ENCODE results near the gene RSPO3. TPM values are rescaled to one million over a fixed set of nuclear protein-coding genes. Genes with fewer than 3 reads are reported as not detected.

The RSPO3 gene, protein sequence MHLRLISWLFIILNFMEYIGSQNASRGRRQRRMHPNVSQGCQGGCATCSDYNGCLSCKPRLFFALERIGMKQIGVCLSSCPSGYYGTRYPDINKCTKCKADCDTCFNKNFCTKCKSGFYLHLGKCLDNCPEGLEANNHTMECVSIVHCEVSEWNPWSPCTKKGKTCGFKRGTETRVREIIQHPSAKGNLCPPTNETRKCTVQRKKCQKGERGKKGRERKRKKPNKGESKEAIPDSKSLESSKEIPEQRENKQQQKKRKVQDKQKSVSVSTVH
- 3.8 TPM for polyA plus RNA-seq (2013, experiment 1 of 2)
- polyA plus RNA-seq (2013, experiment 2 of 2) = 4.2 TPM

DNA sequence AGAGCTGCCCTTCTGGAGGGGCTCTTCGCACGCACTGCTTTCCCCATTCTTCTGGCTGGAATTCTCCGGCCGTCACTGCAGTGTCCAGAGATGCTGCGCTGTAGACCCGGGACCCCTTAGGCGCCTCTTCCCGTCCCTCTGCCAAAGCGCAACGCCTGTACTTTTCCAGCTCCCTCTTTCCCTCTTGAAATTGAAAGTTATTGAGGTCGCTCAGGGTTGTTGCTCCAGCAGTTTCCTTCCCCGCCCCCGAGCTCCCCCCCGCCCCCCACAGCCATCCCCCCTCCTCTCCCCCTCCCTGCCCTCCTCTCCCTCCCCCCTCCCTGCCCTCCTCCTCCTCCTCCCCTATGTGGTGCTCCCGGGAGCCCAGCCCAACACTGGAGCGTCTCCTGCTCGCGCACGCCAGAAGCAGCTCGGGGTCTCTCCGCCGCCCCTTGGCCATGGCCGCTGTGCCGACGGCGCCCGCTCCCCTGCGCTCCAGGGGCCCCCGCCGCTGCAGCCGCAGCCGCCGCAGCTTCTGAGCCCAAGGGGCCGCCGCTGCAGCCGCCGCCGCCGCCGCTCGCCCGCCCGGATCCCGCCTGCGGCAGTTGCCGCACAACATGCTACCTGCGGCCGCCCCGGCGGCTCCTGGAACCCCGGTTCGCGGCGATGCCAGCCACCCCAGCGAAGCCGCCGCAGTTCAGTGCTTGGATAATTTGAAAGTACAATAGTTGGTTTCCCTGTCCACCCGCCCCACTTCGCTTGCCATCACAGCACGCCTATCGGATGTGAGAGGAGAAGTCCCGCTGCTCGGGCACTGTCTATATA lies at the start of gene RSPO3:
RSPO3 (plus strand) TSS at position 374 of the 804 bp plus-strand sequence. CDS start 522 bp downstream, outside the sequence.
- H3K9me3 ChIP-seq (ENCODE audit: insufficient read depth, low read depth, low read length) = no peaks in the 10 kb centered on the region
- H3K27ac ChIP-seq (ENCODE audit: low read depth, low read length) = no peak within 1 kb of the TSS
- peaks cover 6% of the 10 kb centered on the region for H3K4me1 ChIP-seq (ENCODE audit: insufficient read depth, low read length)
- peak within 1 kb of the TSS; percentile 61 for H3K4me3 ChIP-seq (ENCODE audit: low read length)
- H3K36me3 ChIP-seq (ENCODE audit: insufficient read depth, low read length) = no peaks in the 10 kb centered on the region
- H3K27me3 ChIP-seq (ENCODE audit: insufficient read depth, low read length) = peaks cover 89% of the 10 kb centered on the region
- WGBS = under 1% methylated on average over 55 of the region's 63 CpGs
- H3K9ac ChIP-seq (ENCODE audit: low read depth, low read length) = no peak within 1 kb of the TSS

DNA sequence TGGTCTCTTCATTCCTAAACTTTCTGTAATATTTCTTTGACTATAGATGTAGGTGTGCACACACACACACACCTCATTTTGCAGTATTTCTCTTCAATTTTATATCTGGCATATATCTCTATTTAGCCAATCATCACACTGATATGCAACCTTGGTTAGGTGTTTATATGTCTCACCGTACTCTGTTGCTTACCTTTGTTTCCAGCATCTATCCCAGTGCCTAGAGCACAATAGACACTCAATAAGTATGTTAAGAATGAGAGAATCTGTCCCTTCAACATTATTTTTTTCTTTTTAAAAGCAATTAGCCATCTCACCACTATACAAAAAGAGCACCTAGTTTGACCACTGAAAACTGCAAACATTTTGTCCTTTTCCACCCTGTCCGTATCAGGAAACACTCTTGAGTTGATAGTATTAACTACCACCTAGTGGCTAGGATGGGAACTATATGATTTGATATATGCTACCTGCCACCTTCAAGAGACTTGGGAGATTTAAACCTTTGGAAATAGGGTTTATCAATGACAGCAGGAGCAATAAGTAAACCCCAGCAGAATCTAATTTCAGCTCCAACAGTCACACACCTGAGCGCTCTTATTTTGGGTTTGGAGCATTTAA lies 48.7 kb upstream of the RSPO3 start:
- WGBS = 71% methylated on average over 2 of the region's 3 CpGs
- H3K4me3 ChIP-seq (ENCODE audit: low read length) = no peak overlapping the region
- H3K27ac ChIP-seq (ENCODE audit: low read depth, low read length) = no peak overlapping the region
- H3K36me3 ChIP-seq (ENCODE audit: insufficient read depth, low read length) = no peaks in the 10 kb centered on the region
- H3K9ac ChIP-seq (ENCODE audit: low read depth, low read length) = no peak overlapping the region
- H3K9me3 ChIP-seq (ENCODE audit: insufficient read depth, low read depth, low read length) = no peaks in the 10 kb centered on the region
- peaks cover 3% of the 10 kb centered on the region; the same call in 1 of the 2 replicates for H3K4me1 ChIP-seq (ENCODE audit: insufficient read depth, low read length)
- H3K27me3 ChIP-seq (ENCODE audit: insufficient read depth, low read length) = no peaks in the 10 kb centered on the region

DNA sequence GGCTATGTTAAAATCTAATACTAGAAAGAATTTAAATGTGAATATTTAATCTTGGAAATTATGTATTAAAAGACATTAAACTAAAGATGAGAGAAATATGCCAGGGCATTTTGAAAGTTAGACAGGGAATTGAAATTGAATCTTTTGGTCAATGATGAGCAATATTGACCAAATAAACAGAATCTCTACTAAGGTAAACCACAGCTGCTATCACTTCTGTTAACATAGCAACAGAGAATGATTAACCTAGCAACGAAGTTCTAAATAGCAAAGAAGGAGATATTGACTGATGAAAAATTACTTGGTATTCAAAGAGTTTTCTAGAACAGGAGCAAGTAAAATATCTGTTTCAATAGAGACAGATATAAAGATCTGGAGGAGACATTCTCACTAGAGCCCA lies 45.2 kb upstream of the RSPO3 start:
- Histone ChIP-seq H3K4me3 (ENCODE audit: low read length) (no peak overlapping the region), H3K9ac (ENCODE audit: low read depth, low read length) (no peak overlapping the region), H3K4me1 (ENCODE audit: insufficient read depth, low read length) (peaks cover 23% of the 10 kb centered on the region), H3K9me3 (ENCODE audit: insufficient read depth, low read depth, low read length) (no peaks in the 10 kb centered on the region), H3K27me3 (ENCODE audit: insufficient read depth, low read length) (no peaks in the 10 kb centered on the region), H3K36me3 (ENCODE audit: insufficient read depth, low read length) (no peaks in the 10 kb centered on the region), H3K27ac (ENCODE audit: low read depth, low read length) (no peak overlapping the region)
- WGBS = 94% methylated on average over 1 of the region's 1 CpG

DNA sequence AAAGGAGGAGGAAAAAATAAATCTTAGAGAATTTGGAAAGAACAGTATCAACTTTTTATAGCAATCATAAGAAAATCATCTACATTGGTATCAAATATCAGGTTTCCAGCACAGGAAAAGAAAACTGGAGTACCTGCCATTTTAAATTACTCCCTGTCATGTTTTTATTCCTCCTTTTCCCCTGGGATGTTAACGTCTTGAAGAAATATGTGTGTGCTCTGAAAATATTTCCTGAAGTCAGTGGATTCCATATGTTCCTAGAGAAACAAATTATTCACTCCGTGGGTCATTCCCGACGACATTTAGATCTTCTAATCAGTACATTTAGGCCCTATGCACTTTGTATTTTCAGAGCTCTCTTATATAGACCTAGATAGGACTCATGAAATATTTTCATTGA lies 42.0 kb upstream of the RSPO3 start:
- Histone ChIP-seq H3K27ac (ENCODE audit: low read depth, low read length) (no peak overlapping the region), H3K9ac (ENCODE audit: low read depth, low read length) (no peak overlapping the region), H3K27me3 (ENCODE audit: insufficient read depth, low read length) (no peaks in the 10 kb centered on the region), H3K36me3 (ENCODE audit: insufficient read depth, low read length) (no peaks in the 10 kb centered on the region), H3K9me3 (ENCODE audit: insufficient read depth, low read depth, low read length) (no peaks in the 10 kb centered on the region), H3K4me1 (ENCODE audit: insufficient read depth, low read length) (peaks cover 23% of the 10 kb centered on the region), H3K4me3 (ENCODE audit: low read length) (no peak overlapping the region)
- 85% methylated on average over 4 of the region's 4 CpGs for WGBS

DNA sequence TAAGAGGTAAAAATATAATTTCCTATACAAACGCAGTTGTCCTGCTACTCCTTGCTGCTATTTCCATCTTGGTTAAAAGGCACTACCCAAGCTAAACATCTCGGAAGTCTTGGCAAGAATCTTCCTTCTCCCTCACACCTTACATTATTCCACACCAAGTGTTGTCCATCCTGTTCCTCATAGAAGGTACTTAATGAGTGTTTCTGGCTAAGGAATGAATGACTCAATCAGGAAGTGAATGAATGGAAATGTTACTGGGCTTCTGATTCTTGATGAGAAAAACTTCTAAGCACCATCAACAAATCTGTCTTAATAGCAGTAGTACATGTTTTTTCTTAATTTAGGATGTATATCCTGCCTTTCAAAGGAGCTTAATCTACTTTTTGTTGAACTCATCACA lies 40.6 kb upstream of the RSPO3 start:
- no peak overlapping the region for H3K9ac ChIP-seq (ENCODE audit: low read depth, low read length)
- 89% methylated on average over 2 of the region's 2 CpGs for WGBS
- H3K9me3 ChIP-seq (ENCODE audit: insufficient read depth, low read depth, low read length) = no peaks in the 10 kb centered on the region
- H3K4me1 ChIP-seq (ENCODE audit: insufficient read depth, low read length) = peaks cover 23% of the 10 kb centered on the region
- no peaks in the 10 kb centered on the region for H3K36me3 ChIP-seq (ENCODE audit: insufficient read depth, low read length)
- H3K27ac ChIP-seq (ENCODE audit: low read depth, low read length) = no peak overlapping the region
- no peak overlapping the region for H3K4me3 ChIP-seq (ENCODE audit: low read length)
- no peaks in the 10 kb centered on the region for H3K27me3 ChIP-seq (ENCODE audit: insufficient read depth, low read length)

DNA sequence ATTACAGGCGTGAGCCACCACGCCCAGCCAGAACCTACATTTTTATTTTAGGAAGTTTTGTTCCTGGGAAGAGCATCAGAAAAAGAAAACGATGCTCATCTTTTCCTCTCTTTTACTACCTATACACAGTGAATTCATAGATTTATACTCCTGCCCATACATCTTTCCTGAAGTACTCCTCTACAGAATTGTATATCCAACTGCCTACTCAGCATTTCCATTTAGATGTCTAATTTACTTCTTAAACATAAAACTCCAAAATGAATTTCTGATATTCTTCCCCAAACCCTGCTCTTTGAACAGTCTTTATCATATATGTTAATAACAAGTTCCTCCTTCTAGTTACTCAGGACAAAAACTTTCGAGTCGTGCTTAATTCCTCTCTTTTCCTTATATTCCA lies 39.8 kb upstream of the RSPO3 start:
- Histone ChIP-seq H3K4me1 (ENCODE audit: insufficient read depth, low read length) (peaks cover 23% of the 10 kb centered on the region), H3K4me3 (ENCODE audit: low read length) (no peak overlapping the region), H3K27me3 (ENCODE audit: insufficient read depth, low read length) (no peaks in the 10 kb centered on the region), H3K9ac (ENCODE audit: low read depth, low read length) (no peak overlapping the region), H3K27ac (ENCODE audit: low read depth, low read length) (no peak overlapping the region), H3K9me3 (ENCODE audit: insufficient read depth, low read depth, low read length) (no peaks in the 10 kb centered on the region), H3K36me3 (ENCODE audit: insufficient read depth, low read length) (no peaks in the 10 kb centered on the region)
- 91% methylated on average over 5 of the region's 5 CpGs for WGBS

DNA sequence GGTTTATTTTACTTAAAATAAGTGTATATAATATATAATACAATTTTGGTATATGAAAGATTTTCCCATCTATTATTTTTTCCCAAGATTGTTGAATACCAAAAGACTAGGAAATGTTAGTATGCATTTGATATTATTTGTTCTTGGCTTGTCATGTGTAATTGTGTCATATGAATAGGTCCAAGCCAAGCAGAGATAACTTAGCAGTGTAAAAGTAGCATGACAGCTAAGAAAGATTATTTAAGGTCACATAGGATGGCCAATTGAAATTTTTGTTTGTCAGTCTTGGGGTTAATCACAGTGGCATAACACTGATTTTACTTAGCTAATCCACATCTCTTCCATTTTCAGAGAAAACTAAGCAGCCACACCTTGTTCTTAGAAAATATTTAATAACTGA lies 38.8 kb upstream of the RSPO3 start:
- no peaks in the 10 kb centered on the region for H3K9me3 ChIP-seq (ENCODE audit: insufficient read depth, low read depth, low read length)
- H3K36me3 ChIP-seq (ENCODE audit: insufficient read depth, low read length) = no peaks in the 10 kb centered on the region
- peaks cover 20% of the 10 kb centered on the region for H3K4me1 ChIP-seq (ENCODE audit: insufficient read depth, low read length)
- H3K4me3 ChIP-seq (ENCODE audit: low read length) = no peak overlapping the region
- no peak overlapping the region for H3K27ac ChIP-seq (ENCODE audit: low read depth, low read length)
- no peak overlapping the region for H3K9ac ChIP-seq (ENCODE audit: low read depth, low read length)
- no peaks in the 10 kb centered on the region for H3K27me3 ChIP-seq (ENCODE audit: insufficient read depth, low read length)

DNA sequence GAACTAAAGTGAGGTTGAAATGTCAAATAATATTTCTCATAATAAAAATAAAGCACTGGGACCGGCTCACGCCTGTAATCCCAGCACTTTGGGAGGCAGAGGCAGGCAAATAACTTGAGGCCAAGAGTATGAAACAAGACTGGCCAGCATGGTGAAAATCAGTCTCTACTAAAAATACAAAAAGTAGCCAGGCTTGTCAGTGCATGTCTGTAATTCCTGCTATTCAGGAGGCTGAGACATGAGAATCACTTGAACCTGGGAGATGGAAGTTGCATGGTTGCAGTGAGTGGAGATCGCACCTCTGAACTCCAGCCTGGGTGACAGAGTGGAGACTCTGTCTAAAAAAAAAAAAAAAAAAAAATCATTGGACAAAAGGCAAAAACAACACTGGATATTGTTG lies 38.4 kb upstream of the RSPO3 start:
- H3K9ac ChIP-seq (ENCODE audit: low read depth, low read length) = no peak overlapping the region
- H3K27me3 ChIP-seq (ENCODE audit: insufficient read depth, low read length) = no peaks in the 10 kb centered on the region
- no peak overlapping the region for H3K4me3 ChIP-seq (ENCODE audit: low read length)
- no peaks in the 10 kb centered on the region for H3K9me3 ChIP-seq (ENCODE audit: insufficient read depth, low read depth, low read length)
- H3K27ac ChIP-seq (ENCODE audit: low read depth, low read length) = no peak overlapping the region
- no peaks in the 10 kb centered on the region for H3K36me3 ChIP-seq (ENCODE audit: insufficient read depth, low read length)
- 97% methylated on average over 3 of the region's 3 CpGs for WGBS
- peaks cover 17% of the 10 kb centered on the region; the same call in 1 of the 2 replicates for H3K4me1 ChIP-seq (ENCODE audit: insufficient read depth, low read length)

DNA sequence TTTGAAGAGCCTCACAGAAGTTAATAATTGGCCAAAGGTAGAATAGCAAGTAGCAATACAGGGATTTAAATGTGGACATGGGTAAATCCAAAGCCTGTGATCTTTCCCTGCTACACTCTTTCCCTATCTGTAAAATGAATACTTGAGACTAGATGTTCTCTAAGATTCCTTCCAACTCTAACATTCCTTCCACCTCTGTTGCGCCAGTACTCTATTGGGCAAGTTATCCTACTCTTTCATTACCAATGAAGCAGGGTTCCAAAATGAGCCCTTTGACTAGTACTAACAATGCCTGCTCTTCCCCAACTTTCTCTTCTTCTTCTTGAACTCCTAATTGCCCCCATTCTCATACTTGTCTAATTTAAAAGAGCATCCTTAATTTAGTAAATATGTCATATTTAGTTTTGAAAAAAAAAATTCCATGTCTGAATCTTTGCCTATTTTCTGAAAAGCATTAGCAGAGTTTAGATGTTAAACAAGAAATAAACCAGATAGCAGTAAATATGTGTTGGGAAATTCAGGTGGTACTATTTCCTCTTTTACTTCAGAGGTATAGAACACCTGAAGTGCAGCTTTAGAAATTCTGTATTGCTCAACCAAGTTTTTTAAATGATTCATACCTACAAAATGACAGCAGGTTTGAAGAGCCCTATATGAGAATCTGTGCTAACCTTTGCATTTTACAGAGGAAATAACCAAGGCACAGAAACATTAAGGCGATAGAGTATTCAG lies 35.1 kb upstream of the RSPO3 start:
- no peak overlapping the region for H3K27ac ChIP-seq (ENCODE audit: low read depth, low read length)
- no peaks in the 10 kb centered on the region for H3K36me3 ChIP-seq (ENCODE audit: insufficient read depth, low read length)
- no peak overlapping the region for H3K9ac ChIP-seq (ENCODE audit: low read depth, low read length)
- no peaks in the 10 kb centered on the region for H3K9me3 ChIP-seq (ENCODE audit: insufficient read depth, low read depth, low read length)
- 94% methylated on average over 2 of the region's 2 CpGs for WGBS
- no peaks in the 10 kb centered on the region for H3K27me3 ChIP-seq (ENCODE audit: insufficient read depth, low read length)
- no peaks in the 10 kb centered on the region for H3K4me1 ChIP-seq (ENCODE audit: insufficient read depth, low read length)
- no peak overlapping the region for H3K4me3 ChIP-seq (ENCODE audit: low read length)

DNA sequence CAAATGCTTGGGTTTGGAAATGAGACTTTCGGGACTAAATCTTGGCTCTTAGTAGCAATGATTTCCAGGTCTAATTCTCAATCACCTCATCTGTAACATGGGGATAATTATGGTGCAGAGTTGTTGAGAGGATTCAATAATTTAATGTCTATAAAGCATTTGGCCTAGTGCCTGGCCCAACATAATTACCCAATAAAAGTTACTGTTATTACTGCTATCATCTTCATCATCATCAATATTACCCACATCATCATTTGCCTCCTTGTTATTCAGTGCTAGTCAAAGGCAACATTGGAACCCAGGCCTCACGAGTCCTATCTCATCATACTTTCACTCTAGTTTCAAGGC lies 34.5 kb upstream of the RSPO3 start:
- H3K36me3 ChIP-seq (ENCODE audit: insufficient read depth, low read length) = no peaks in the 10 kb centered on the region
- no peak overlapping the region for H3K9ac ChIP-seq (ENCODE audit: low read depth, low read length)
- H3K27ac ChIP-seq (ENCODE audit: low read depth, low read length) = no peak overlapping the region
- H3K4me3 ChIP-seq (ENCODE audit: low read length) = no peak overlapping the region
- H3K4me1 ChIP-seq (ENCODE audit: insufficient read depth, low read length) = no peaks in the 10 kb centered on the region
- H3K27me3 ChIP-seq (ENCODE audit: insufficient read depth, low read length) = no peaks in the 10 kb centered on the region
- 96% methylated on average over 2 of the region's 2 CpGs for WGBS
- H3K9me3 ChIP-seq (ENCODE audit: insufficient read depth, low read depth, low read length) = no peaks in the 10 kb centered on the region

DNA sequence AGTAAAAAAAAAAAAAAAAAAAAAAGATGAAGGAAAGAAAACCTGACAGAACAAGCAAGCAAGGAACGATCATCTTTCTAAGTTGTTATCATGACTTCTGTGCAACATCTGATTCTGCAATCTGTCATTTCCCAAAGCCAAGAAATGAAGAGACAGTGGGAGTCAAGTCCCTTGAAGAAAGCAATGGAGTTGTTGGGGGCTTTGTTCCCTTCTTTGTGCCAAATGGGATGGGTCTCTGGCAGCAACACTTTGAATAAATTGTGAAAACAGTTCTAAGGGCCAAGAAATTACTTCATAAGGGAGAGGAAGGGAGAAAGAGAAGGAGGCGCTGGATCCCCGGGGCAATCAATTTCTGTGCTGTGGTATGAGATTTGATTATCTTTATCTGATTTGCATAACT lies 33.3 kb upstream of the RSPO3 start:
- Histone ChIP-seq H3K9ac (ENCODE audit: low read depth, low read length) (no peak overlapping the region), H3K4me3 (ENCODE audit: low read length) (no peak overlapping the region), H3K36me3 (ENCODE audit: insufficient read depth, low read length) (no peaks in the 10 kb centered on the region), H3K27me3 (ENCODE audit: insufficient read depth, low read length) (no peaks in the 10 kb centered on the region), H3K4me1 (ENCODE audit: insufficient read depth, low read length) (peaks cover 8% of the 10 kb centered on the region), H3K27ac (ENCODE audit: low read depth, low read length) (no peak overlapping the region), H3K9me3 (ENCODE audit: insufficient read depth, low read depth, low read length) (no peaks in the 10 kb centered on the region)
- 88% methylated on average over 3 of the region's 3 CpGs for WGBS

All from HUES64 (cell line).